ENCODE measurements around the gene VSX2.

The VSX2 gene

GRCh38 chr14:74223016-74223415 lies 16.2 kb upstream of the VSX2 start:
- DNase-seq = no peak

DNA sequence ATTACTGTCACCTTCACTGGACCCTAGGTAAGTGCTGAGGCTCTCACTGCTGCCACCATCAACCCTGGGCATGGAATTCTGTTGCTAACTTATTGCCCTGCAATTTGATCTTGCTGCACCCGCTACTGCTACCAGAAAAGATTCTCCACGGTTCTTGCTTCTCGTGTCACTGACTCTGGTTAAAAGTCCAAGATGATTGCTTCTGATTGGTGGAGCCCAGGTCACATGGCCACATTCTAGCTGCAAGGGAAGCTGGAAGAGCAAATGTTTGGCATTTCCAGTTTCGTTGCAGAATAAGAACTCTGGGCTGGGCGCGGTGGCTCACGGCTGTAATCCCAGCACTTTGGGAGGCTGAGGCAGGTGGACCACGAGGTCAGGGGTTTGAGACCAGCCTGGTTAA lies 7.5 kb upstream of the VSX2 start:
- no peak for DNase-seq

DNA sequence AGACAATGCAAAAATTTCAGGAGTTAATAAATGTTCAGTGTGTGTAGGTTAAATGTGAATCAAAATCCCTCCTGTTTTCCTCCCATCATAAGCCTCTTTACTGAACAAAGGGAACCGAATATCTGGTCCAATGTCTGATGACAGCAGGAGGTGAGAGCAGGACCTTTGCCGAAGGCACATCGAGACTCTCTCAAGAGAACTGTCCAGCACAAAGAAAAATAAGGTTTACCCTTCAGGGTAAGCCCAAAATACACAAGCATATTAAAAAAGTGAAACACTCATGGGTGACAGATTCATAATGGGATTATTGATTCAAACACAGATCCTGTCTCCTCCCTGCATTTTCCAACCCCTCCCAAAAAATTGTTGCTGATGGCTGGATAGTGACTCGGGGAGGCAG lies 4.2 kb upstream of the VSX2 start:
- DNase-seq = no peak

DNA sequence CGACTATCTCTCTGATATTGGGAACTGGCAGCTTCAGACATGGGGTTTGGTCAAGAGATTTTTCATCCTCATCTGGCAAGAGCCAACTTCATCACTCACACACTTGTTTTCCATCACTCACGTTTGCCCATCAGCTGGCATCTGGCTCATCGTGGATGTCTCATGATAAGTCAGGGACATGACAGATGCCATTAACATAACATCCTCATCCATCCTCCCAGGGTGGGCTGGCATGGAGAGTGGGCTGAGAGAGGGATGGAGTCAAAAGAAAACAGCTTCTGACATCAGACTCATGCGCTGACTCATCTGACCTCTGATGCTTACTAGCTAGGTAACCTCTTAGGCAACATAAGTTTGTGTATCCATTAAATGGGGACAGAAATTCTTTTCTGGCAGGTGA lies 1.8 kb upstream of the VSX2 start:
- no peak for DNase-seq

DNA sequence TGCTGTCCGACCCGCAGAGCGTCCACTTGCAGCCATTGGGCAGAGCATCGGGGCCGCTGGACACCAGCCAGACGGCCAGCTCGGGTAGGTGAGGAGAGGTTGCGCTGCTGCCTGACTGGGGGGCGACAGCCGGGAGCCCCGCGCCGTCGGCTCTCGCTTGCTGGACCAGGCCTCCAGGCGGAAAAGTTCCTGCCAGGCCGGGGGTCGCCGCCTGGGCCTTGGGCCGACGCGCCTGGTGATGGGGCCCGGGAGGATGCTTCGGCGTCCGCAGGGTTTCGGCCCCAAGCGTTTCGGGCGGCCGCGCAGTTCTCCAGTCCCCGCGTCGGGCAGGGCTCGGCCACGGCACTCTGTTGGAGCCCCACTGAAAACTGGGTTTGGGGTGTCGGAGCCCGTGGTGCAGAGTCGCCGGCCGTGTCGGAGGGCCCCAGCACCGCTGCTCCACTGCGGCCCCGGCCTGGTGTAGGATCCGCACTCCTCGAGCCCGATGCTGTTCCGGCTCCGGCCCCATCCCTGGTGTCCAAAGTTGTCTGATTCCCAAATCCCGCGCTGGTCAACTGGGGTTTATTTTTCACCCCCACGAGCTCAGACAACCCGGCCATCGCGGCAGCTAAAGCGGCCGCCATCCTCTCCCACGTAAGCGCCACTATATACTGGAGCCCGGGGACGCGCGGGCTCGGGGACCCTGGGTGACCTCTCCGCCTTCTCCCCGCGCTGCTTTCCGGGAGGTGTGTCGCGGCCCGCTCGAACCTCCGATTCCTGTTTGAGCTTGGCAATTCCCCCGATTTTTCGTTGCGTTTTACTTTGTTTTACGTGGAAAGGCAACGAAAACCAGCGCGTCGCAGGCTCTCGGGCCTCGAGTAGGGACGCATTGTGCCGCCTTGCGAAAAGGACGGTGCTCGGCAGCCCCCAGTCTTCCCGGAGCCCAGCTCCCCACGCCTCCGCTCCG lies 872 bp downstream of the VSX2 start:
- no peak for DNase-seq

DNA sequence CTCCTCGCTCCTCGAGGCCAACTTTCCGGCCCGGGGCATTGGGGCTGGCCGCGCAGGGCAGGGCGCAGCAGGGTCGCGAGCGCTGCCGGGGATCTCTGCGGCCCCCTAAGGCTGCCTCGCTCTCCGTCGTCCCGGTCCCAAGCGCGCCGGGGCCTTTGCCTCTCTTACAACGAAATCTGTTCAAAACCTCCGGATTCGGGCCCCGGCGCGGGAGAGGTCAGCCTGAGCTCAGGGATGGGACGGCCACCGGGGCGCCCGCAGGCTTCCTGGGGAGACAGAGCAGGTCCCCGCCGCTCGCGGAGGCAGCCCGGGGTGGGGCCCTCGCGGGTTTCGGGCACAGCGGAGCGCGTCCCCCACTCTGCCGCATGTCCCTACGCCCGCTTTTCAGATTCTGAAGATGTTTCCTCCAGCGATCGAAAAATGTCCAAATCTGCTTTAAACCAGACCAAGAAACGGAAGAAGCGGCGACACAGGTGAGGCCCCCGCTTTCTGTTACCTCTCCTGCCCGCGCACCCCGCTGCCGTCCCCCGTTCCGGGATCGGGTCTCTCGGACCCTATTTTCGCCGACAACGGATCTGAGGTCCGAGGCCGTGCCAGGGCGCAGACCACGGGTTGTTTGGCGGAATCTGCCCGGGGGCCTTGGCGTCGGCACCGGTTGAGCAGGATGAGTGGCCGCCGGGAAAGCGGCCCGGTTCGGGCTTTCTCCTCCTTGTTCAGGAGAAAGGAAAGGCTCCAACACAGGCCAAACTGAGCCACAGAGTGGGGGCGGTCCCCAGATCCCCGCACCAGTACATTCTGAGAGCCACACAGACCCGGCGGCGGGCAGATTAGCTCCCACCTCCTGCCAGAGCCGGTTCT lies 1.8 kb downstream of the VSX2 start:
- DNase-seq = no peak

DNA sequence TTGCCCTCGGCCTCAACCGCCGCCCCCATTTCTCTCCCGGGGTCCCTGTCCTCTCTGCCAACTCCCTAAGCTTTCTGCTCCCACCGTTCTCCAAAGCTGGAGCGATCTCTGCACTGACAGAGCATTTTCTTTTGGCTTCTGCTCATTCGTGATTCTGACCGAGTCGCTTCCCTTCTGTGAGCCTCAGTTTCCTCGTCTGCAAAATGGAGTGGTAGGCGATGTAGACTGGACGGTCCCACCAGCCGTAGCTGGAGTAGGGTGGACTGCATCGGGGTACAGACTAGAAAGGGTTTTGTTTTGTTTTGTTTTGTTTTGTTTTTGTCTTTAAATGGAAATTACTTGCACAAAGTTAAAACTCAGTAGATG lies 2.4 kb downstream of the VSX2 start:
- DNase-seq = no peak

GRCh38 chr14:74242021-74242779 lies 3.0 kb downstream of the VSX2 start:
- DNase-seq = no peak

DNA sequence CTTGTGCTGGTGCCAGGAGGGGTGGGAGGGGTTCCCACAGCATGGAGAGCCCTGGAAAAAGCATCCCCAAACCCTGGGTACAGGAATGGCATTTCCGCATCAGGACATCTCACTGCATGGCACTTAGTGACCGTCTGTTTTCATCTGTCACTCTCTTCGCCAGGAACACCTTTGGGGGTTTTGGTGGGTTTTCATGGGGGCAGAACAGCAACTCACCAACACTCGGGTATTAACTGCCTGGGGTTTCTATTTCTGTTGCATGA lies 3.5 kb downstream of the VSX2 start:
- no peak for DNase-seq

- no peak for DNase-seq
Observed at GRCh38 chr14:74243051-74243450, 3.8 kb downstream of the VSX2 start.

DNA sequence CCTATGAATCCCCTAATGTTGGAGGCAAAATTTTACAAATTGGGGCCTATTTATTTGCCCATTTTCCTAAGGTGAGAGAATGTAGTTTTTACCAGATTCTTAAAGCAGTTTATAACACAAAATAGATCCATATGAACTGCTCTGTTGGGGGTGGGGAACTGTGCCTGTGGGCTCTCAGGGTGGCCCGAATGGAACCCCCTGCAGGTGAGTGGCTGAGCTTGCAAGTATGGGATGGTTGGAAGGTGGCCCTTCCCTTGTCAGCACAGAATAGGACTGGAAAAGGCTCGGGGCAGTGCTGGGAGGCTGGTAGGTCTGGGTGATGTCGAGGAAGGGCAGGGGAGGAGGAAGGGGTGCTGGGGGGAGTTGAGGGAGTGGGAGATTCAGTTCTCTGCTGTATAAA lies 4.9 kb downstream of the VSX2 start:
- no peak for DNase-seq

DNA sequence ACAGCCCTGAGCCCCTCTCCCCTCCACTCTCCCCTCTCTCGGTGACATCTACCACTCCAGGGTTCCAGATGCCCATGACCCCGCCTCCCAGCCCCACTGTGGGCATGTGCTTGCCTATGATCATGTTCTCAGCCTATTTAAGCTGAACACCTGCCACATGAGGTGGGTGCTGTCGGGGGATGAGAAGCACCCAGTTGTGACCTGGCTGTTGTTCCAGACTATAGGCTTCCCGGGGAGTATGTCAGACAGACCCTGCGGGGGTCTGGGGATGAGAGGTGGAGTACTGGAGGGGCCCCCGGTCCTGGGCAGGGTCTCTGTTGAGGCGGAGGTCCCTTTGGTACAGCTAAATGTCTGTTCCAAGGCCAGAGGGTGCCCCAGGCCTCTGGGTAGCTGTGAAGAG lies 6.0 kb downstream of the VSX2 start:
- DNase-seq = no peak

DNA sequence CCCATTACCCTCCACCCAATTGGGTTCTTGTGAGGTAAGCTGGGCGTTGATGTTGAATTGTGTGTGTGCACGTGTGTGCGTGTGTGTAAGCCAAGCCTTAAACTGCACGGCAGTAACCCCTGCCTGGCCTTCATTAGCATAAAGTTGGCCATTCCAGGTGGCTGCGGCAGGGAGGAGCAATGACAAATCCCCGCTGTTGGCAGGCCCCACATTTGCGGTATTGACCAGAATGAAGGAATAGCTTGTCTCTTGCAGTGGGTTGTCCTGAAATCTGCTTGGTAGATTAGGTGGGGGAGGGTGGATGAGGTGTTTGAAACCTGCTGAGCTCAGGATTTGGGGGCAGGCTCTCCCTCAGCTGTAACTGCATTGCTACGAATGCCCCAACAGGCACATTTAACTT lies 7.3 kb downstream of the VSX2 start:
- no peak for DNase-seq

- no peak for DNase-seq
Observed at GRCh38 chr14:74248017-74248416, 8.8 kb downstream of the VSX2 start.

- no peak for DNase-seq
Observed at GRCh38 chr14:74249433-74250375, 10.5 kb downstream of the VSX2 start.

- no peak for DNase-seq
Observed at GRCh38 chr14:74255281-74255680, 16.0 kb downstream of the VSX2 start.

GRCh38 chr14:74257078-74257940 lies 18.1 kb downstream of the VSX2 start:
- peak; percentile 69 for DNase-seq

GRCh38 chr14:74257941-74258763 lies 18.9 kb downstream of the VSX2 start:
- no peak for DNase-seq

- DNase-seq = no peak
Observed at GRCh38 chr14:74258764-74259035, 19.5 kb downstream of the VSX2 start.

- DNase-seq = no peak
Observed at GRCh38 chr14:74259513-74259912, 20.3 kb downstream of the VSX2 start.

Data from activated CD4-positive, alpha-beta T cell treated with anti-CD3 and anti-CD28 coated beads, Interleukin-2, Interleukin-6, amounts not matched to agents 100 ng/mL and 50 ng/mL, durations not matched to agents 16 hours and 8 hours (primary cell).